T follicular helper cell (primary cell): Measurements from ENCODE around the gene SYTL1.

Source experiments
- DNase-seq: peaks from one replicate; pipeline ENCODE4 v3.0.0-alpha.2; 2020; ENCODE audit warnings: low read depth

The SYTL1 gene

DNA sequence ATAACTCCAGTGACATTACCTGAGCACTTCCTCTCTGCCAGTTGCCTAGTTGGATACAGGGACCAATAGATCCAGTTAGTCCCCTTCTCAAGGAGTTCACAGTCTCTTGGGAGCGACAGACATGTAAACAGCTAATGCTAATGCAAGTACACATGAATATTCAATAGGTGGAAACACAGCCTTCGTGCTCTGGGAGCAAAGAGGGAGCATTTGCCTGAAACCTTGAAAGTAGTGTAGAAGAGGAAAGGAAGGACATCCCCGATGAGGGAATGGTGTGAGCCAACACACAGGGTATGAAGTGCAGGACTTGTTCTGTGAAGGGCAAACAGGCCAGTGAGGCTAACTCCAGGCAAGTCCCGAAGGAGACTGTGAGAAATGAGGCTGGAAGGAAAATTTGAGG lies 23.7 kb upstream of the SYTL1 start:
- no peak for DNase-seq

DNA sequence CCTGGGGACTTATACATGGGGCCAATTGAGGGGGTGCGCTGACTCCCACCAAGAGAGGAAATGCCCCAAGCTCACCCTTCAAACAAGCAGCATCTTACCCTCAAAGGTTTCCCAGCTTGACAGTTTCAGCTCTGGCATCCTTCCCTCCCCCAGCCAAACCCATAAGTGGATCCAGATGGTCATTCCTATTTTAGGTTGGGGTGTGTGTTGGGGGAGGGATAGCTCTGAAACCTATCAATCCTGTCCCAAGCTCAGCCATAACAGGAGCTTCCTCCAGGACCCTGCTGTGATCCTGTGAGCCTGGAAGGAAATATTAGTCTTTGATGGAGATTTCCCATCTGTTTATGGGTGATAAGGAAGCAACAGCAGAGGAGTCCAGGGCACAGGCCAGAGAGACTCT lies 23.2 kb upstream of the SYTL1 start:
- no peak for DNase-seq

DNA sequence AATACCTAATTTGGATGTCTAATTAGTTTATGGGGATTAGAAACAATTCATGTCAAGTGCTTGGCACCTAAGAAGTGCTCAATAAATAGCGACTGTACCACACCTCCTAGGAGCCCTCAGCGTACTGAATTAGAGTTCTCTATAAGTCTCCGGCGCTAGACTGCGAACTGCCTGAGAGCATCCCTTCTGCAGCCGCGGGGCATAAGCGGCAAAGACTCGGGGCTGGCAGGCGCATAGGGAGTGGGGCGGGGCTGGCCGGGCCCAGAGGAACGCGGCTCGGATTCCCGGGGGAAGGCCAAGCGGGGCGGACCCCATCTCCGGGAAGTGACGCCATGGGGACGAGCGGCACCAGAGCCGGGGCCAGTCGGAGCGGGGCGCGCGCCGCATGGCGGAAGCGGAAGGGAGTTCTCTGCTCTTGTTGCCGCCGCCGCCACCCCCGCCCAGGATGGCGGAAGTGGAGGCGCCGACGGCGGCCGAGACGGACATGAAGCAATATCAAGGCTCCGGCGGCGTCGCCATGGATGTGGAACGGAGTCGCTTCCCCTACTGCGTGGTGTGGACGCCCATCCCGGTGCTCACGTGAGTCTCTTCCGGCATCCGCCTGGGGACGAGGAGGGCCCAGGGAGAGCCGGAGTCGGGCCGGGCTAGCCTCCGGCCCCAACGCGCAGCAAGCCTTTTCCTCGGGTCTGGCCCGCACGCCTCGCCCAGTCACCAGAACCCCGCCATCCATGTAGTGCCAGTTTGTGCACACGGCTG lies 19.8 kb upstream of the SYTL1 start, which contains the start of gene TMEM222:
TMEM222 (plus strand) TSS at position 351 of the 756 bp plus-strand sequence; CDS start at position 386, 35 bp downstream.
- peak; percentile 95 for DNase-seq

DNA sequence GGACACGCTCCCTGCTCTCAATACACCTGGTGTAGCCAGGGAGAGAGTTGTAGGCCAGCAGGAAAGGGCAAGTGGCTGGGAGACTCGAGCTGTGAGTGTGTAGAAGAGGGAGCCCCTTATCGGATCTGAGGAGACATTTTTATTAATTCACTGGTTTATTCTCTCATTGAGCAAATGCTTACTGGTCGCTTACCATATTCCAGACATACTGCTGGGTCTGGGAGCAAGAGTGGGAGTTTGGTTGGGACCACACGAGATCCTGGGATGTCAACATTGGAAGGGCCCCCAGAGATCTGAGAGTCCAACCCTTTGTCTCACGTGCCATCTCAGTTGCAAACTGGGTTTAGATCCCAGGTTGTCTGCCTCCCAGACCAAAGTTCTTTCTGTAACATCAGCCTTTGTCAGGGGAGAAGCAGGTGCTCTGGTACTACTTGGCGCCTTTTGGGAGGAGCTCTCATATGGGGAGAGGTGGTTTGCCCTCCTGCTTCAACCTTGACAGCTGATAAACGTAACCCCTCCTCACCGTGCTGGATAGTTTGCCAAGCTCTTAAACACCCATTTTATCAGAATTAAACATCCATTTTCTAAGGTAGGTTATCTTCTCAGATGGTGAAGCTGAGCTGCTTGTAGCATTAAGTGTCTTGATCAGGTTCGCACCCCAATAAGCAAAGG lies 19.1 kb upstream of the SYTL1 start:
- no peak for DNase-seq

GRCh38 chr1:27325286-27325685 lies 16.5 kb upstream of the SYTL1 start:
- no peak for DNase-seq

DNA sequence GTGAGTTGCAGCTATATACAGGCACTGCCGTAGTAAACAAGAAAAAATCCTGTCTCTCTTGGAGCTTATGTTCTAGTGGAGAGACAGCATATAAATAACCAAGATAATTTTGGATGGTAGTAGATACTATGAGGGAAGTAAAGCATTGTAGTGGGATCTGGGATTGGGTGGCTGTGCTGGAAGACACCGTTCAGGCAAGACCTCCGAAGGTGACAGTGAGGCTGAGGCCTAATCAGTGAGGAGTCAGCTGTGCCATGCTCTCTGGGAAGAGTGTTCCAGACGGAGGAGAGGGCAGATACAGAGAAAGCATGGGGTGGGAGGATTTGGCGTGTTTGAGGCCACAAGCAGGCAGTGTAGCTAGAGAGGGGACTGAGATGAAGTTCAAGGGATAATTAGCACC lies 13.9 kb upstream of the SYTL1 start:
- no peak for DNase-seq

- DNase-seq: no peak
These were observed 11.0 kb upstream of the SYTL1 start for GRCh38 chr1:27330786-27331185.

GRCh38 chr1:27331426-27331825 lies 10.4 kb upstream of the SYTL1 start:
- DNase-seq: no peak

DNA sequence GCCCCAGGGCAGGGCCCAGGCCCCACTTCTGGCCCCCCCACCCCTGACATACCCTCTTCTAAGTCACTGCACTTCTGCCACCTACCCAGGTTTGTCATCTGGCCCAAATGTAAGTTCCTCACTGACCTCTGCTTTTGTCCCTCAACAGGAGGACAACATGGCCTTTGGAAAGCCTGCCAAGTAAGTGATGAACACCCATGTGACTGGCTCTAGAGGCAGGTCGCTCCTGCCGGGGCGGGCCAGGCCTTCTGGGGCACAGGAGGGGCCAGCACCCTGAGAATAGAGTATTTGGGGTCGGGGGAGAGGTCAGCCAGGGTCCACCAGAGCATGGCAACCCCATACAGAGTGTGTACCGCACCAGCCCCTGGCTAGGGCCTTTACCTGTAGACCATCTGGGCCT lies 9.9 kb upstream of the SYTL1 start:
- no peak for DNase-seq

- peak; percentile 34 for DNase-seq
These were observed 9.1 kb upstream of the SYTL1 start for GRCh38 chr1:27332536-27333281.

DNA sequence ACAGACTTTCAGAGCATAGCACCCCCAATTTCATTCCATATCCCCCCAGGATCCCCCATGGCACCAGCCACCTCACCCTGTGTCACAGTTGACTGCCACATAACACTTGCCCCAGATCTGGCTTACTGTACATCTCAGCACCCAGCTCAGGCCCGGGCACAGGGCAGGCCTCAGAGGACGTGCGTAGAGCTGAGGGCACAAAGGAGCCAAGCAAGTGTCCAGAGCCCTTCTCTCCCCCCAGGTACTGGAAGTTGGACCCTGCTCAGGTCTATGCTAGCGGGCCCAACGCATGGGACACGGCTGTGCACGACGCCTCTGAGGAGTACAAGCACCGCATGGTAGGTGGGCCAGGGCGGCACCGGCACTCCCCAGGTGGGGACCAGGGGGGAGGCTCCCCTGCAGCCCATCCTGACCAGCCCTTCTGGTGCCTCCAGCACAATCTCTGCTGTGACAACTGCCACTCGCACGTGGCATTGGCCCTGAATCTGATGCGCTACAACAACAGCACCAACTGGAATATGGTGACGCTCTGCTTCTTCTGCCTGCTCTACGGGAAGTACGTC lies 8.0 kb upstream of the SYTL1 start:
- no peak for DNase-seq

DNA sequence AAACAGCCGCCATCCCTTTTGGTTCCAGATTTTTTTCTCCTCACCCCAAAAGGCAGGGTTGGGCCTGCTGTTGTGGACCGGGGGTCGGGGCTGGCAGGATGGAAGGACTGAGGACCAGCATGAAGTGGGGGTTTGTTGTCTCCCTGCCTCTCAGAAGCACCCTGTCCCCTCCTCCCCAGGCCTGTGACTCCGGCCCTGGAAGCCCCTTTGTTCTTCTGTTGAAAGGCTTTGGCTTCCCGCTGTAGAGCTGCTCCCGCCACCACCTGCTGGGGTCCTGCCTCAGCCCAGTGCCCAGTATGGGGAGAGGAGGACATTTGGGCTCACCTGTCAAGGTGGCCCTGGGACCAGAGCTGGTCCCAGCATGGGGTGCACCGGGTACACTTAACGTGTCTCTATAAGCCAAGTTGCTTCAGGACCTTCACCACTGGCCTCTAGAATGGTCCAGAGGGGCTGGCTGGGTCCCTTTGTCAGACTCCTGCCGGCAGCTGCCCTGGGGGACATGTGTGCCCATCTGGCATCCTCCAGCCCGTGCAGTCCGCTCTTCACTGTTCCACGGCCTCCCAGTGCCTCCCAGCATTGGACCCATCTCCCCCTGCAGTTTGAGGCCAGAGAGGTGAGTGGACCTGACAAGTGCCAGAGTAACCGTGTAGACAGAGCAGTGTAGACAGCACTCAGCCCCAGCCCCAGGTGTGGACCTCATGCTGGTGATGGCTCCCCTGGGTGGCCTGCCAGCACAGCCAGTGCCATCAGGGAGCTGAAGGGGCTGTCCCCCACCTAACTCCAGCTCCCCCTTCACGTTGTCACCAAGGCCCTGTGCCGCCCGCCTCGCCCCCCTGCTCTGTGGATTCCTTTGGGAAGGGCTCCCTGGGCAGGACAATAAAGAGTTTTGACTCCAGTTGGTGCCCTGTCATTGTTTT lies 6.1 kb upstream of the SYTL1 start:
- no peak for DNase-seq

GRCh38 chr1:27336756-27337155 lies 5.1 kb upstream of the SYTL1 start:
- no peak for DNase-seq

- no peak for DNase-seq
These were observed 3.1 kb upstream of the SYTL1 start for GRCh38 chr1:27338751-27339150.

- DNase-seq: no peak
These were observed 2.6 kb upstream of the SYTL1 start for GRCh38 chr1:27339213-27339612.

DNA sequence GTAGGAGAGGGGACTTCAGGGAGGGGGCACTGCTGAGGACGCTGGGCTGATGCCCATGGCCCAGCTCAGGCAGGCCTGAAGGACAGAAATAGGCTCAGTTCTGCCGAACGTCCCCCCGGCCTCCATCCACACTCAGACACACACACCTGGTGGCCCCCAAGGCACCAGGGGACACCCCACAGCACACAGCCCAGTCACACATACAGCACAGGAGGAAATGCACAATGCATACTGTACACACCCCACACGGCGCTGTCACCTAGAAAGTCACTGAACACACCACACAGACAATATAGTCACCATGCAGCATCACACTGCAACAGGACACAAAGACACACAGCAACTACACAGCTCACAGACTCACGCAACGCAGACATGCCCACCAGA lies 562 bp downstream of the SYTL1 start:
- DNase-seq: no peak

GRCh38 chr1:27342778-27343638 lies 1.2 kb downstream of the SYTL1 start:
- peak; percentile 53 for DNase-seq

- DNase-seq: no peak
These were observed 1.8 kb downstream of the SYTL1 start for GRCh38 chr1:27343639-27344025.

DNA sequence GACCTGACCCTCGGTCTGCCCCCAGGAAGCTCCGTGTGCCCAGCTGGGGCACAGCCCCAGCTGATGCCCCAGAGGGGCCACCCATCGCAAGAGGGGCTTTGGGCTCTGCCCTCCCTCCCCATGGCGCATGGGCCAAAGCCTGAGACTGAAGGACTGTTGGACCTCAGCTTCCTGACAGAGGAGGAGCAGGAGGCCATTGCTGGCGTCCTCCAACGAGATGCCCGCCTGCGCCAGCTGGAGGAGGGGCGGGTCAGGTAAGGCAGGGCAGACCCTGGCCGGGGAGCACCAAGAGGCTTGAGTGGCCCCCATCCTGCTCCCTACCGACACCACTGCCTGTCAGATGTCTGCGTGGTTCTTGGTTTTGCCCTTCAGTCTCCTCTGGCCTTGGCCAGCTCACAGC lies 3.5 kb downstream of the SYTL1 start:
- DNase-seq: no peak

DNA sequence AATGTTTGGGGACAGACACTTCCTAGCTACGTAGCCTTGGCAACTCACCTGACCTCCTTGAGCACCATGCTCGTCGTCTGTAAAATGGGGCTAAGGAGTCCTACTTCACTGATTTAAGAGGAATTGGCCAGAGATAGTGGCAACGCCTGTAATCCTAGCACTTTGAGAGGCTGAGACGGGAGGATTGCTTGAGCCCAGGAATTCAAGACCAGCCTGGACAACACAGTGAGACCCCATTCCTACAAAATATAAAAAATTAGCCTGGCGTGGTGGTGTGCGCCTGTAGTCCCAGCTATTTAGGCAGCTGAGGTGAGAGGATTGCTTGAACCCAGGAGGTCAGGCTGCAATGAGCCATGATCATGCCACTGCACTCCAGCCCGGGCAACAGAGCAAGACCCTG lies 4.5 kb downstream of the SYTL1 start:
- DNase-seq: no peak
